NCI-H524 treated with DMSO at 0.1 percent for 48 hours (cell line): ENCODE data around the gene RGS18.
"Not testable (repeated sequence)": the region's sequence is repeated elsewhere in the genome, so short reads cannot be mapped to it uniquely, and the experiment has no call there.

Experiments
- DNase-seq: peaks from one replicate; lab custom pipeline; 2025; lab: John Stamatoyannopoulos, UW

Gene RGS18

GRCh38 chr1:192158181-192158580 is at the start of gene RGS18:
Gene RGS18, plus strand, starts transcription at chr1:192158462. Its CDS starts 176 bp downstream, at chr1:192158638.
- DNase-seq, result no peak

- DNase-seq, result no peak
These were observed 48.7 kb upstream of the RGS18 start for GRCh38 chr1:192109576-192109975.

GRCh38 chr1:192115000-192115399 is 43.3 kb upstream of the RGS18 start:
- DNase-seq, result no peak

- no peak for DNase-seq
These were observed 39.3 kb upstream of the RGS18 start for GRCh38 chr1:192118881-192119405.

GRCh38 chr1:192119701-192120100 is 38.6 kb upstream of the RGS18 start:
- DNase-seq, result no peak

- no peak for DNase-seq
These were observed 35.6 kb upstream of the RGS18 start for GRCh38 chr1:192122668-192123067.

- no peak for DNase-seq
These were observed 35.0 kb upstream of the RGS18 start for GRCh38 chr1:192123212-192123611.

GRCh38 chr1:192126030-192126619 is 32.1 kb upstream of the RGS18 start:
- no peak for DNase-seq

GRCh38 chr1:192130175-192130574 is 28.1 kb upstream of the RGS18 start:
- no peak for DNase-seq

GRCh38 chr1:192130865-192131264 is 27.4 kb upstream of the RGS18 start:
- not testable (repeated sequence) for DNase-seq

- no peak for DNase-seq
These were observed 26.3 kb upstream of the RGS18 start for GRCh38 chr1:192131914-192132313.

- DNase-seq, result no peak
These were observed 24.8 kb upstream of the RGS18 start for GRCh38 chr1:192133350-192133926.

- DNase-seq, result no peak
These were observed 17.9 kb upstream of the RGS18 start for GRCh38 chr1:192140382-192140781.

GRCh38 chr1:192147221-192147620 is 11.0 kb upstream of the RGS18 start:
- DNase-seq, result no peak

- no peak for DNase-seq
These were observed 10.6 kb upstream of the RGS18 start for GRCh38 chr1:192147696-192148095.

- no peak for DNase-seq
These were observed 7.1 kb upstream of the RGS18 start for GRCh38 chr1:192151176-192151575.

GRCh38 chr1:192153276-192153675 is 5.0 kb upstream of the RGS18 start:
- DNase-seq, result no peak

- DNase-seq, result no peak
These were observed 1.2 kb upstream of the RGS18 start for GRCh38 chr1:192157067-192157466.

- DNase-seq, result no peak
These were observed 752 bp downstream of the RGS18 start for GRCh38 chr1:192159014-192159413.

- DNase-seq, result no peak
These were observed 1.5 kb downstream of the RGS18 start for GRCh38 chr1:192159781-192160180.

GRCh38 chr1:192160196-192160595 is 1.9 kb downstream of the RGS18 start:
- DNase-seq, result no peak

- DNase-seq, result no peak
These were observed 3.7 kb downstream of the RGS18 start for GRCh38 chr1:192161976-192162375.

- no peak for DNase-seq
These were observed 4.1 kb downstream of the RGS18 start for GRCh38 chr1:192162376-192162775.

- not testable (repeated sequence) for DNase-seq
These were observed 6.7 kb downstream of the RGS18 start for GRCh38 chr1:192165002-192165401.
